NCI-H82 treated with DMSO at 0.1 percent for 48 hours (cell line): ENCODE measurements around the gene ALAS1.
A peak's percentile ranks its signal among the peaks of the same experiment; 100 is the strongest.
"Not testable (repeated sequence)": the region's sequence is repeated elsewhere in the genome, so short reads cannot be mapped to it uniquely, and the experiment has no call there.

Experiments
- DNase-seq: peaks from one replicate; lab custom pipeline; 2025; ENCODE audit not compliant: unreplicated experiment; lab: John Stamatoyannopoulos, UW

ALAS1 gene

GRCh38 chr3:52197842-52198625, at the start of gene ALAS1:
Gene ALAS1 (plus strand): TSS chr3:52198160. CDS start chr3:52199242, 1,082 bp downstream.
- peak; percentile 67 for DNase-seq

- no peak for DNase-seq
Measured at GRCh38 chr3:52149021-52149420, 48.9 kb upstream of the ALAS1 start.

- no peak for DNase-seq
Measured at GRCh38 chr3:52149726-52150125, 48.2 kb upstream of the ALAS1 start.

GRCh38 chr3:52150357-52150756, 47.6 kb upstream of the ALAS1 start:
- DNase-seq, result no peak

GRCh38 chr3:52150860-52151259, 47.1 kb upstream of the ALAS1 start:
- DNase-seq, result no peak

GRCh38 chr3:52151991-52152390, 46.0 kb upstream of the ALAS1 start:
- DNase-seq, result not testable (repeated sequence)

- no peak for DNase-seq
Measured at GRCh38 chr3:52153389-52154096, 44.4 kb upstream of the ALAS1 start.

- DNase-seq, result peak; percentile 86
Measured at GRCh38 chr3:52154135-52155094, 43.5 kb upstream of the ALAS1 start, which contains the start of gene POC1A. Gene POC1A (minus strand): TSS chr3:52154423. CDS start chr3:52154372, 51 bp downstream.

- DNase-seq, result no peak
Measured at GRCh38 chr3:52155912-52156311, 42.0 kb upstream of the ALAS1 start.

- DNase-seq, result no peak
Measured at GRCh38 chr3:52159503-52159902, 38.5 kb upstream of the ALAS1 start.

- DNase-seq, result no peak
Measured at GRCh38 chr3:52162250-52162872, 35.6 kb upstream of the ALAS1 start.

GRCh38 chr3:52167240-52167639, 30.7 kb upstream of the ALAS1 start:
- no peak for DNase-seq

- DNase-seq, result not testable (repeated sequence)
Measured at GRCh38 chr3:52170217-52170616, 27.7 kb upstream of the ALAS1 start.

- DNase-seq, result peak; percentile 41
Measured at GRCh38 chr3:52171514-52172261, 26.3 kb upstream of the ALAS1 start.

- DNase-seq, result no peak
Measured at GRCh38 chr3:52172262-52172757, 25.6 kb upstream of the ALAS1 start.

GRCh38 chr3:52173101-52173500, 24.9 kb upstream of the ALAS1 start:
- no peak for DNase-seq

GRCh38 chr3:52174896-52175295, 23.1 kb upstream of the ALAS1 start:
- DNase-seq, result no peak

GRCh38 chr3:52175416-52176179, 22.4 kb upstream of the ALAS1 start:
- no peak for DNase-seq

GRCh38 chr3:52176180-52176752, 21.7 kb upstream of the ALAS1 start:
- DNase-seq, result no peak
